T follicular helper cell (primary cell): ENCODE results near the gene SMC6.
A peak's percentile ranks its signal among the peaks of the same experiment; 100 is the strongest.

Experiments
- DNase-seq: peaks from one replicate; pipeline ENCODE4 v3.0.0-alpha.2; 2020; ENCODE audit warnings: low read depth
- total RNA-seq, 2 experiments: gene quantifications; one replicate each; lab custom pipeline; 2026; lab: John Stamatoyannopoulos, UW

The SMC6 gene
- 54.0 to 60.8 reads per million in 2 experiments for total RNA-seq

GRCh38 chr2:17753803-17754663 is at the start of gene SMC6, which contains the start of gene GEN1:
TSS of gene SMC6 (minus strand) at chr2:17753810. CDS start at chr2:17745946, 7,864 bp downstream.
TSS of gene GEN1 (plus strand) at chr2:17754138. CDS start at chr2:17759944, 5,806 bp downstream.
- peak; percentile 82 for DNase-seq

GRCh38 chr2:17800693-17801458 is 47.3 kb upstream of the SMC6 start:
- no peak for DNase-seq

- no peak for DNase-seq
These were observed 46.6 kb upstream of the SMC6 start for GRCh38 chr2:17800219-17800618.

- DNase-seq = no peak
These were observed 45.9 kb upstream of the SMC6 start for GRCh38 chr2:17799301-17800120.

GRCh38 chr2:17798338-17798737 is 44.7 kb upstream of the SMC6 start:
- DNase-seq = no peak

- no peak for DNase-seq
These were observed 41.7 kb upstream of the SMC6 start for GRCh38 chr2:17795309-17795708.

GRCh38 chr2:17793803-17794354 is 40.3 kb upstream of the SMC6 start:
- no peak for DNase-seq

GRCh38 chr2:17793296-17793695 is 39.7 kb upstream of the SMC6 start:
- DNase-seq = no peak

- no peak for DNase-seq
These were observed 38.9 kb upstream of the SMC6 start for GRCh38 chr2:17792515-17792914.

GRCh38 chr2:17791817-17792130 is 38.2 kb upstream of the SMC6 start:
- no peak for DNase-seq

GRCh38 chr2:17791121-17791816 is 37.7 kb upstream of the SMC6 start:
- DNase-seq = no peak

GRCh38 chr2:17790536-17790935 is 36.9 kb upstream of the SMC6 start:
- no peak for DNase-seq

- DNase-seq = no peak
These were observed 35.2 kb upstream of the SMC6 start for GRCh38 chr2:17788773-17789172.

GRCh38 chr2:17786727-17787126 is 33.1 kb upstream of the SMC6 start:
- DNase-seq = no peak

- DNase-seq = no peak
These were observed 27.9 kb upstream of the SMC6 start for GRCh38 chr2:17781482-17781881.

GRCh38 chr2:17780546-17780945 is 26.9 kb upstream of the SMC6 start:
- no peak for DNase-seq

- DNase-seq = no peak
These were observed 18.9 kb upstream of the SMC6 start for GRCh38 chr2:17772532-17772931.

GRCh38 chr2:17771956-17772355 is 18.3 kb upstream of the SMC6 start:
- DNase-seq = no peak

GRCh38 chr2:17768894-17769293 is 15.3 kb upstream of the SMC6 start:
- DNase-seq = no peak

- no peak for DNase-seq
These were observed 11.8 kb upstream of the SMC6 start for GRCh38 chr2:17765398-17765797.

GRCh38 chr2:17763641-17764333 is 10.2 kb upstream of the SMC6 start:
- DNase-seq = no peak
